Middle frontal gyrus (tissue), 1 donor: ENCODE results near the gene TRIP13.

Source experiments
- DNase-seq: peaks from one replicate; pipeline ENCODE4 v3.0.0-alpha.2; 2015; ENCODE audit warnings: low spot score; ENCODE audit errors: extremely low spot score

TRIP13 gene

DNA sequence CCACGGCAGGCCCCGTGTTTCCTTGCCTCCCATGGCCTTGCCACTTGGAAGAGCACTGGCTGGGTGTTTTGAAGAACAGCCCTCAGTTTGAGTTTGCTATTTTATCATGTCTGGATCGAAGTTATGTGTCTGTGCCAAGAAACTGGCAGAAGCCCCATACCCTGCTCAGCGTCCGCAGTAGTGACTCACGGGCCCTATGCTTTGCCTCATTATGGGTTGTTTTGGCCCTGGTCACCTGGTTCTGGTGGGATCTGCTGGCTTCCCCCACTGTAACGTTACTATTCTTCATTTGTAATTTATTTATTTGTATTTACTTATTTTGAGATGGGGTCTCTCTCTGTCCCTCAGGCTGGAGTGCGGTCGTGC lies 73.6 kb downstream of the TRIP13 start:
- DNase-seq: no peak

DNA sequence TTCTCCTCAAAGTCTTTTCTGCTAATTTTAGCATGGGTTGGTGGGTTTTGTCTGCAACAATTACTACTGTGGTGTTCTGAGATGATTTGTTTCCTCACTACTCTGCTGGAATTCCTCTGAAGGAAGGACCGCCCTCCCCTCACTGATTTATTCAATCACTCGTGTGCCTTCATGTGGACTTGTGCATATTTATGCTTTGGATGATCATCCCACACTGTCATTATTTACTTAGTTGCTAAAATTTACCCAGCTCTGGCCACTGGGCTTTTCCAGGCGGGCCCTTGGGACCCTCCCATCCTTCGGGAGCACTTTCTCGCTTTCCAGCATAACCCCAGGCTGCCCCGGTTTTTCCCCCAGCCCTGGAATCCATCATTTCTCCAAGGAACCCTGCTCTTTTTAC lies 74.3 kb downstream of the TRIP13 start:
- no peak for DNase-seq
